Activated CD4-positive, alpha-beta T cell treated with anti-CD3 and anti-CD28 coated beads, Interleukin-2, amount 10 ng/mL, durations not matched to agents 24 days and 14 days (primary cell): ENCODE results near the gene CCDC30. TPM values are rescaled to one million over a fixed set of nuclear protein-coding genes. Genes with fewer than 3 reads are reported as not detected.
"Not testable (repeated sequence)": the region's sequence is repeated elsewhere in the genome, so short reads cannot be mapped to it uniquely, and the experiment has no call there.

Experiments used
- DNase-seq: peaks from one replicate; pipeline ENCODE4 v3.0.0; 2022
- H3K27ac Mint-ChIP-seq: one replicate; pipeline ENCODE4 v1.8.0; 2022; ENCODE audit warnings: mild to moderate bottlenecking, mixed read lengths
- H3K27me3 Mint-ChIP-seq: one replicate; pipeline ENCODE4 v1.8.0; 2022; ENCODE audit warnings: mixed read lengths
- H3K36me3 Mint-ChIP-seq: one replicate; pipeline ENCODE4 v1.8.0; 2022; ENCODE audit warnings: low read depth, mild to moderate bottlenecking, mixed read lengths
- H3K4me1 Mint-ChIP-seq: one replicate; pipeline ENCODE4 v1.8.0; 2021; ENCODE audit warnings: mixed read lengths
- H3K4me3 Mint-ChIP-seq: one replicate; pipeline ENCODE4 v1.8.0; 2022; ENCODE audit warnings: mild to moderate bottlenecking, moderate library complexity, mixed read lengths
- H3K9me3 Mint-ChIP-seq: one replicate; pipeline ENCODE4 v1.8.0; 2021; ENCODE audit warnings: mixed read lengths
- intact Hi-C: fragments of 100-400 bp; cut with micrococcal nuclease; formaldehyde crosslinking; loops from one replicate; pipeline ENCODE4 v1.15.1; 2023
- total RNA-seq: library from RNA; stranded (reverse); gene quantifications from 2 replicates; pipeline ENCODE4 v1.2.3, GENCODE V29; 2022

The CCDC30 gene
- total RNA-seq, 1 donor from 2014 or later: 0.68 TPM

- intact Hi-C loops: no loop called here
- peaks cover 7% of the 10 kb centered on the region for H3K36me3 Mint-ChIP-seq
- H3K27me3 Mint-ChIP-seq: no peaks in the 10 kb centered on the region
- no peak overlapping the region for H3K27ac Mint-ChIP-seq
- peaks cover 17% of the 10 kb centered on the region for H3K9me3 Mint-ChIP-seq
- H3K4me3 Mint-ChIP-seq: no peak overlapping the region
- no peaks in the 10 kb centered on the region for H3K4me1 Mint-ChIP-seq
- no peak for DNase-seq
These were observed 122.9 kb downstream of the CCDC30 start for GRCh38 chr1:42586016-42586415.

- intact Hi-C loops: no loop called here
- Mint-ChIP-seq H3K36me3 (peaks cover 7% of the 10 kb centered on the region), H3K4me1 (no peaks in the 10 kb centered on the region), H3K27me3 (no peaks in the 10 kb centered on the region), H3K9me3 (peaks cover 17% of the 10 kb centered on the region), H3K27ac (no peak overlapping the region), H3K4me3 (no peak overlapping the region)
- DNase-seq: no peak
These were observed 124.7 kb downstream of the CCDC30 start for GRCh38 chr1:42587753-42588152.

GRCh38 chr1:42592811-42593210 lies 129.7 kb downstream of the CCDC30 start:
- intact Hi-C loops: no loop called here
- peaks cover 10% of the 10 kb centered on the region for H3K9me3 Mint-ChIP-seq

GRCh38 chr1:42593486-42594100 lies 130.5 kb downstream of the CCDC30 start:
- intact Hi-C loops: no loop called here
- Mint-ChIP-seq H3K4me1 (no peaks in the 10 kb centered on the region), H3K27ac (no peak overlapping the region), H3K36me3 (no peaks in the 10 kb centered on the region), H3K27me3 (peaks cover 9% of the 10 kb centered on the region), H3K4me3 (no peak overlapping the region), H3K9me3 (peaks cover 2% of the 10 kb centered on the region)
- DNase-seq: no peak

More at GRCh38 chr1:42592811-42593210, 129.7 kb downstream of the CCDC30 start:
- Mint-ChIP-seq H3K27me3 (peaks cover 9% of the 10 kb centered on the region), H3K27ac (no peak overlapping the region), H3K4me3 (no peak overlapping the region), H3K4me1 (no peaks in the 10 kb centered on the region), H3K36me3 (peaks cover 3% of the 10 kb centered on the region)
- DNase-seq: no peak

- intact Hi-C loops: no loop called here
These were observed 138.4 kb downstream of the CCDC30 start for GRCh38 chr1:42601472-42601871.

GRCh38 chr1:42613803-42614131 lies 150.7 kb downstream of the CCDC30 start:
- intact Hi-C loops: no loop called here
- no peak overlapping the region for H3K4me3 Mint-ChIP-seq
- no peaks in the 10 kb centered on the region for H3K9me3 Mint-ChIP-seq
- no peak for DNase-seq
- H3K27ac Mint-ChIP-seq: no peak overlapping the region
- H3K27me3 Mint-ChIP-seq: no peaks in the 10 kb centered on the region
- no peaks in the 10 kb centered on the region for H3K36me3 Mint-ChIP-seq
- no peaks in the 10 kb centered on the region for H3K4me1 Mint-ChIP-seq

More at GRCh38 chr1:42601472-42601871, 138.4 kb downstream of the CCDC30 start:
- Mint-ChIP-seq H3K9me3 (peaks cover 5% of the 10 kb centered on the region), H3K27ac (no peak overlapping the region), H3K4me1 (no peaks in the 10 kb centered on the region), H3K4me3 (no peak overlapping the region), H3K27me3 (peaks cover 13% of the 10 kb centered on the region), H3K36me3 (no peaks in the 10 kb centered on the region)
- no peak for DNase-seq

- H3K4me3 Mint-ChIP-seq: no peak overlapping the region
- H3K27me3 Mint-ChIP-seq: peaks cover 15% of the 10 kb centered on the region
- H3K9me3 Mint-ChIP-seq: no peaks in the 10 kb centered on the region
- no peak for DNase-seq
- H3K27ac Mint-ChIP-seq: no peak overlapping the region
- no peaks in the 10 kb centered on the region for H3K36me3 Mint-ChIP-seq
- intact Hi-C loops: no loop called here
- no peaks in the 10 kb centered on the region for H3K4me1 Mint-ChIP-seq
These were observed 155.8 kb downstream of the CCDC30 start for GRCh38 chr1:42618866-42619265.

- H3K4me1 Mint-ChIP-seq: no peaks in the 10 kb centered on the region
- H3K4me3 Mint-ChIP-seq: no peak overlapping the region
- no peaks in the 10 kb centered on the region for H3K9me3 Mint-ChIP-seq
- H3K36me3 Mint-ChIP-seq: no peaks in the 10 kb centered on the region
- H3K27me3 Mint-ChIP-seq: peaks cover 22% of the 10 kb centered on the region
- intact Hi-C loops: no loop called here
- H3K27ac Mint-ChIP-seq: no peak overlapping the region
- DNase-seq: no peak
These were observed 157.2 kb downstream of the CCDC30 start for GRCh38 chr1:42620307-42620706.

GRCh38 chr1:42621180-42621579 lies 158.1 kb downstream of the CCDC30 start:
- H3K27ac Mint-ChIP-seq, H3K4me1 Mint-ChIP-seq, H3K36me3 Mint-ChIP-seq, H3K9me3 Mint-ChIP-seq, intact Hi-C loops, H3K4me3 Mint-ChIP-seq, DNase-seq: not testable (repeated sequence)
- H3K27me3 Mint-ChIP-seq: peaks cover 27% of the 10 kb centered on the region

GRCh38 chr1:42627205-42627604 lies 164.1 kb downstream of the CCDC30 start:
- H3K27ac Mint-ChIP-seq, H3K36me3 Mint-ChIP-seq, H3K9me3 Mint-ChIP-seq, DNase-seq, H3K4me1 Mint-ChIP-seq, H3K4me3 Mint-ChIP-seq, intact Hi-C loops: not testable (repeated sequence)
- H3K27me3 Mint-ChIP-seq: peaks cover 19% of the 10 kb centered on the region

- no peaks in the 10 kb centered on the region for H3K27me3 Mint-ChIP-seq
- no peaks in the 10 kb centered on the region for H3K4me1 Mint-ChIP-seq
- H3K36me3 Mint-ChIP-seq: no peaks in the 10 kb centered on the region
- H3K4me3 Mint-ChIP-seq: no peak overlapping the region
- intact Hi-C loops: no loop called here
- no peak overlapping the region for H3K27ac Mint-ChIP-seq
- no peaks in the 10 kb centered on the region for H3K9me3 Mint-ChIP-seq
- no peak for DNase-seq
These were observed 176.0 kb downstream of the CCDC30 start for GRCh38 chr1:42639116-42639515.

GRCh38 chr1:42646056-42646455 lies 183.0 kb downstream of the CCDC30 start:
- Mint-ChIP-seq H3K36me3 (no peaks in the 10 kb centered on the region), H3K27ac (no peak overlapping the region), H3K9me3 (no peaks in the 10 kb centered on the region), H3K27me3 (peaks cover 9% of the 10 kb centered on the region), H3K4me3 (no peak overlapping the region), H3K4me1 (no peaks in the 10 kb centered on the region)
- intact Hi-C loops: no loop called here
- no peak for DNase-seq

GRCh38 chr1:42657201-42657600 lies 194.1 kb downstream of the CCDC30 start:
- Mint-ChIP-seq H3K4me3 (peak overlapping the region; percentile 97), H3K27me3 (peaks cover 4% of the 10 kb centered on the region), H3K36me3 (peaks cover 28% of the 10 kb centered on the region), H3K27ac (peak overlapping the region; percentile 82), H3K9me3 (no peaks in the 10 kb centered on the region), H3K4me1 (peaks cover 34% of the 10 kb centered on the region)
- no peak for DNase-seq
- intact Hi-C loops: loop anchor here (10.0 kb wide), 1 partner anchor 268 kb away; no protein-coding TSS in a partner anchor

GRCh38 chr1:42657981-42658876 lies 195.1 kb downstream of the CCDC30 start, which contains the start of gene PPIH:
TSS of gene PPIH (plus strand) at chr1:42658423. CDS start at chr1:42658447, 24 bp downstream.
- intact Hi-C loops: loop anchor here (1.0 to 10.0 kb wide), 4 partner anchors 24 to 267 kb away; partner anchors contain the start of genes PPCS, YBX1 and ZMYND12
- Mint-ChIP-seq H3K4me3 (peak within 1 kb of the TSS; percentile 97), H3K27me3 (peaks cover 4% of the 10 kb centered on the region), H3K9me3 (no peaks in the 10 kb centered on the region), H3K27ac (peak within 1 kb of the TSS; percentile 98), H3K4me1 (peaks cover 34% of the 10 kb centered on the region), H3K36me3 (peaks cover 29% of the 10 kb centered on the region)
- DNase-seq: peak; percentile 99
